ENCODE data around the gene LRRC47. TPM values are rescaled to one million over a fixed set of nuclear protein-coding genes. Genes with fewer than 3 reads are reported as not detected.

LRRC47 gene
- polyA plus RNA-seq, 1 donor from 2014 or later = 59.2 TPM

GRCh38 chr1:3817821-3818597, 21.7 kb upstream of the LRRC47 start:
- Histone ChIP-seq H3K36me3 (ENCODE audit: insufficient read depth, low read length) (no peaks in the 10 kb centered on the region), H3K4me3 (ENCODE audit: low read length) (no peak overlapping the region), H3K4me2 (ENCODE audit: low read length) (no peak overlapping the region)

More at GRCh38 chr1:3817821-3818597, 21.7 kb upstream of the LRRC47 start:
- Histone ChIP-seq H4K20me1 (ENCODE audit: insufficient read depth) (no peaks in the 10 kb centered on the region), H2AFZ (ENCODE audit: low read depth, low read length) (no peak overlapping the region), H3K27ac (ENCODE audit: low read length) (no peak overlapping the region), H3K79me2 (replicated peaks; ENCODE audit: insufficient read depth, low read length) (no peaks in the 10 kb centered on the region), H3K9me2 (ENCODE audit: insufficient read depth, low read length) (no peaks in the 10 kb centered on the region), H3K27me3 (ENCODE audit: insufficient read depth, low read depth, low read length) (no peaks in the 10 kb centered on the region), H3K9ac (ENCODE audit: low read length) (no peak overlapping the region), H3K9me3 (ENCODE audit: low read length) (no peaks in the 10 kb centered on the region), H3F3A (ENCODE audit: insufficient read depth, low read length, poor library complexity, severe bottlenecking) (no peaks in the 10 kb centered on the region)
- no peak for TF ChIP-seq SMC3 (conservative IDR thresholded peaks at IDR 0.05; ENCODE audit: poor library complexity)
- no peak for TF ChIP-seq EP300 (conservative IDR thresholded peaks at IDR 0.05; ENCODE audit: poor library complexity, severe bottlenecking)
- no peak for TF ChIP-seq TAF1 (IDR thresholded peaks at IDR 0.05; ENCODE audit: low read depth)
- TF ChIP-seq MXI1 (conservative IDR thresholded peaks at IDR 0.05; ENCODE audit: poor library complexity, severe bottlenecking) = no peak
- TF ChIP-seq CTCF (IDR thresholded peaks at IDR 0.05; ENCODE audit: poor library complexity, severe bottlenecking) = no peak
- TF ChIP-seq RAD21 (conservative IDR thresholded peaks at IDR 0.05) = no peak
- no peak for TF ChIP-seq POLR2AphosphoS5 (IDR thresholded peaks at IDR 0.05)
- no peak for TF ChIP-seq EZH2 (IDR thresholded peaks at IDR 0.05; ENCODE audit: borderline replicate concordance, insufficient read depth, low read length, poor library complexity, severe bottlenecking)
- TF ChIP-seq REST (IDR thresholded peaks at IDR 0.05; ENCODE audit: borderline replicate concordance) = no peak

All from neural cell (in vitro differentiated cells).